Fibroblast of skin of left biceps (primary cell): ENCODE results near the gene PLXNA1.

Experiments
- DNase-seq, 2 experiments: peaks; one replicate each; pipeline ENCODE4 v3.0.0-alpha.2; 2013; ENCODE audit warnings: low read depth in 2 of 2

Gene PLXNA1

GRCh38 chr3:126987596-126987995 is 4.7 kb downstream of the PLXNA1 start:
- no peak for DNase-seq

GRCh38 chr3:126988451-126989021 is 5.6 kb downstream of the PLXNA1 start:
- no peak for DNase-seq

DNA sequence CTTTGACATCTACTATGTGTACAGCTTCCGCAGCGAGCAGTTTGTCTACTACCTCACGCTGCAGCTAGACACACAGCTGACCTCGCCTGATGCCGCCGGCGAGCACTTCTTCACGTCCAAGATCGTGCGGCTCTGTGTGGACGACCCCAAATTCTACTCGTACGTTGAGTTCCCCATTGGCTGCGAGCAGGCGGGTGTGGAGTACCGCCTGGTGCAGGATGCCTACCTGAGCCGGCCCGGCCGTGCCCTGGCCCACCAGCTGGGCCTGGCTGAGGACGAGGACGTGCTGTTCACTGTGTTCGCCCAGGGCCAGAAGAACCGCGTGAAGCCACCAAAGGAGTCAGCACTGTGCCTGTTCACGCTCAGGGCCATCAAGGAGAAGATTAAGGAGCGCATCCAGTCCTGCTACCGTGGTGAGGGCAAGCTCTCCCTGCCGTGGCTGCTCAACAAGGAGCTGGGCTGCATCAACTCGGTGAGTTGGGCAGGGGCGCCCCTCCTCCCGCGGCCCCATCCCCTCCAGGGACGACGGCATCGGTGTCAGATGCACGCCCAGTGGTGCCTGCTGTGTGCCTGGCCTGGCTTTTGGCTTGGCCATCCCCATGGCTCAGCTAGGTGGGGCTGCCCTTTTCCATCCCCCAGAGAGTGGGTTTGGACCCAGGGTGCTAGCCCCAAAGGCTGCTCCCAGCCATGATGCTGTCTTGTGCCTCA is 6.6 kb downstream of the PLXNA1 start:
- DNase-seq = no peak

DNA sequence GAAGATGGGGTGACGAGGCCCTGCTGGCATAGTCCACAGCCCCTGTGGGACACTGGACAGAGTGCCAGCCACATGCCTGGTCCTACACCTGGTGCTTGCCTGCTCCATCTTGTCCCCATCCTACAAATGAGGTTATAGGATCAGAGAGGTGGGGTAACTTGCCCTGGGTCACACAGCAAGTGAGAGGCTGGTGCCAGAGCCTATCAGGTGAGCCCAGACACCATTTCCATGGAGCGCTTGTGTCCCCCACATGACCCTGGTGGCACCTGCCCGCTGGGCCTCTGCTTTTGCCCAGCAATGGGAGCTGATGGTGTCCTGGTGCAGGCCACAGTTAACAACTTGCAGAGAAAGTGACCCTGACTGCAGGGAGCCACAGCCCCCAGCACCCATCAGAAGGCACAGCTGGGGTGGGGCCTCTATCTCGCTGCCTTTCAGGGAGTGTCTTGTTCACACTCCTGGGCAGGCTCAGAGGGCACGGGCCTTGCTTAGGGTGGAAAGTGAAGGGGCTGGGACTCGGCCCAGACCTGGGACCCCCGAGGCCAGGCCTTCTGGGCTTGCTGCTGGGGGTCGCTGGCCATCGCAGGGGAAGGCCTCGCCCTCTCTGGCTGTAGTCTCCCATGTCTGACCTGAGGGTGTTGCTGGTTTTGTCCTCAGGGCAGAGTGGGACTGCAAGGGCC is 7.2 kb downstream of the PLXNA1 start:
- no peak for DNase-seq

GRCh38 chr3:126990890-126991289 is 8.0 kb downstream of the PLXNA1 start:
- DNase-seq = no peak

- DNase-seq = no peak
These were observed 8.7 kb downstream of the PLXNA1 start for GRCh38 chr3:126991366-126992200.

DNA sequence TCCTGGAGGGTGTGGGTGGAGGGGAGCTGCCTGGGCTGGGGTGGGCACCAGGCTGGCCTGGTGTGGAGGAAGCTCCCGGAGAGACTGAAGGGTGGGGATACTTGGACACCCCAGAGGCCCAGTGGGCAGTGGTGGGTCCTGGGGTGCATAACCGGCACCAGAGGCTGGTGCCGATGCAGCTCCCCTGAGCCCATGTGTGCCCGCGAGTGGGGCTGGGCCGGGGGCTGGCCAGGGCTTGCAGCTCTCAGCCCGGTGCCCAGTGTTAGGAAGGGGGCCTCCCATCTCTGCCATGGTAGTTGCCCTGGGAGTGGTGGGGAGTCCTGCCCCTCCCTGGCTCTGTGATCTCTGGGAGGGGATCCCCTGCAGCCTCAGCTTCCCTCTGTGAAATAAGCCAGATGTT is 9.3 kb downstream of the PLXNA1 start:
- DNase-seq = no peak

GRCh38 chr3:126992776-126993175 is 9.9 kb downstream of the PLXNA1 start:
- no peak for DNase-seq

DNA sequence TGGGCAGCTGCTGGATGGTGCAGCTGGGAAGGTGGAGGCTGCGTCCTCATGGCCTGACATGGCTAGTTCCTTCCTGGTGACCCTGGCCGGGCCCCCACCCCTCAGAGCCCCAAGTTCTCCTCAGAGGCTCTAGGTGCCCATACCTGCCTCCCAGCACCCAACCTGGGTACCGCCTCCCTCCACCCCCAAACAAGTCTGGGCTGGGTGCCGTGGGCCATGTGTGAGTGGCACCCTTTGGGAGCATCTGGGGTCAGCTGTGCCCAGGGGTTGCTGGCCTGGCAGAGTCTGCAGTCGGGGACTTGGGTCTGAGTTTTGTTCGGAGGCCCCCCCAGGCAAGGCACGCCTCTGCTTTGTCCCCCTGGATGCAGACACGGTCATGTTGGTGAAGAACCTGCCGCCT is 10.5 kb downstream of the PLXNA1 start:
- no peak for DNase-seq

DNA sequence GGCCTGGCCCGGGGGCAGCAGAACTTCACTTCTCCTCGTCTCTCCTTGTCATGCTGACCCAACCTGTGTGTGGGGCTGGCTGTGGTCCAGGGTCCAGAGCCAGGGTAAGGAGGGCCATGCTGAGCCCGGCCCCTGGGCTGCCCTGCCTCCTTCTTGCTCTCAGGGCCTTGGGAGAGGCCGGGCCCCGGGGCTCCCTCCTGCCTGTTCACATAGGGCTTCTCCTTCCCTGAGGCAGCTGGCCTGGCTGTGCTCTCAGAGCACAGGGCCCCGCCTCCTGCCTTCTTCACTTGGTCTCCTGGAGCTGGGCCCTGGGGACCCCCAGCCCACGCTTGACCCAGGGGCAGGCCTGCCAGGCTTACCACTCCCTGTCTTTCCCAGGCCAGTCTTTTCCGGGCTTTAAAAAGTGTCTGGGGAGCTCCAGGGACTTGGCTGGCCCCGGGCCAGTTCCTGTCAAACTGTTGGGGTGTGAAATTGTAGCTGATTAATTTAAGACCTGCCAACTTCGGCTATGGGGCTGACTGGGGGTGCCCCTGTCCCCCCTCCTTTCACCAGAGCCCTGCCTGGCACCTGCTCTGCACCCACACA is 11.8 kb downstream of the PLXNA1 start:
- no peak for DNase-seq

GRCh38 chr3:126995254-126995780 is 12.4 kb downstream of the PLXNA1 start:
- DNase-seq = no peak

- DNase-seq = no peak
These were observed 13.1 kb downstream of the PLXNA1 start for GRCh38 chr3:126995926-126996512.

DNA sequence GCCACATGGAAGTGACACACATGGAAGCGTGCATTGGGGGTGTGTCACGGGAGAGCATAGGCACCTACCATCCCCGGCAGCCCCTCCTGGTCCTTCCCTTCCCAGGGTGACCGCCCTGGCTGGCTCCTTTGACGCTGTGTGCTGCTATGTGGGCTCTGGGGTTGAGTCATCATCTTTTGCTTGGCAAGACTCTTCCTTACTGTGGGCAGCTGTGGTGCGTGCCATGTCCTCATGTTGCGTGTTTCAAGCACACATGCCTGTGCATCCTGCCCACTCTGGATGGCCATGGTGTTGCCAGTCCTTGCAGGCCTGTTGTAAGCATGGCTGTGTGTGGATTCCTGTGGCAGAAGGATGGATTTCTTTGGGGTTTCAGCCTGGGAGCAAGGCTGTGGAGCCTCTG is 14.0 kb downstream of the PLXNA1 start:
- no peak for DNase-seq

DNA sequence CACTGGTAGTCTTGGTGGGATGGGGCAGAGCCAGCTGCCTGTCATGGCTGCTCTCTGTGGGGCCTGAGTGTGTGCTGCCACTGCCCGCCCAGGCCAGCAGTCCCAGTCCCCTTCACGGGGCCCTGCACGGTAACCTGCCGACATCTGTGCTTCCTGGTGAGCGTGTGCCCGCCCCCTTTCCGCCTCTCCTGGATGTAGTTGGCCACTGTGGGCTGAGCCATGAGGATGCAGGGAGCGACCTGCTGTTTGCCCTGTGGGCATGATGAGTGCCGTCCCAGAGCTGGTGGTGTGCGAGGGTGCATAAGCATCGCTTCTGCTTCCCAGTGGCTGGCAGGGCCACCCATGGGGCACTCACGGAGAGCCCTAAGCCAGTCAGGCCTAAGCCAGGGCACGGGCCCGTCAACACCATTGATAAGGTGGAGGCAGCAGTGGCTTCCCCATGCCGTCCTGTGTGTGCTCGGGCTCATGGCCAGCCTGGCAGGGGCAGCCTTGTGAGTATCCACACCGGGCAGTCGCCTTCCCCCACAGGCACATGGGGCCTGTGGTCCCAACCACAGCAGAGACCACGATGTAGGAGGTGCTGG is 14.6 kb downstream of the PLXNA1 start:
- no peak for DNase-seq

GRCh38 chr3:126998320-126998719 is 15.4 kb downstream of the PLXNA1 start:
- DNase-seq = no peak

- DNase-seq = no peak
These were observed 15.8 kb downstream of the PLXNA1 start for GRCh38 chr3:126998728-126999127.

DNA sequence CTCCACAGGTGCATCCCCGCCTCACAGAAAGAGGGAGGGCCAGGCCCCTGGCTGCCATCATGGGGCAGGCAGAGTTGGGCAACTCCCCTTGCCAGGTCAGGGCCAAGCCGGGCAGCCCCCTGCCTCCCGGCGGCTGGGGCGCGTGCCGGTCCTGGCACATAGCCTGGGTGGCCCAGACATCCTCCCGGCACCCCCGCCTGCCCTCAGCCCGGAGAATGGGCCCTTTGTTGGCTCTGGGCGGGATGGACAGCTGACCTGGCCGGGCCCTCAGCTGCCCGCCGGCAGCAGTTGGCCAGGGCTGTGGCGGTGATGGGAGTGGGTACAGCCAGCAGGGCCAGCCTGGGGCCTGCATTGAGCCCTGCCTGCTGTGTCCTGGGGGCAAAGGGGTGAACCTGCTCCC is 16.5 kb downstream of the PLXNA1 start:
- no peak for DNase-seq

DNA sequence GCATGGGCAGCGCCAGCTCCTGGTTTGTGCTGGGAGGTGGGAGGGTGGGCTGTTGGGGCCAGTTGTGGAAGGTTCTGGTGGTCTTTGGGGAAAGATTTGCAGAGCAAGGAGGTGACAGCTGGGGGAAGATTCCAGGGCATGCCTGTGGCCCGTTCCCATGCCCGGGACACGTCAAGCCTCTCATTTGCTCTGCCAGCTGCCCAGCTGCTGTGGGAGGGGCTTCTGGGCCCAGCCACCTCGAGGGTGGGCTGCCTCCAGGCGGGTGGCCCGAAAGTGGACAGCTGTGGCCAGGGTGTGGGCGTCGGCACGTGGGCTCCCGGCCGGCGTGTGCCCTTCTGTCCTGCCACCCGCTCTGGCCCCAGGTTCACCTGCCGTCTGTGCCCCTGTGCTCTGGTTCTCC is 17.2 kb downstream of the PLXNA1 start:
- DNase-seq = no peak

GRCh38 chr3:127000761-127001160 is 17.8 kb downstream of the PLXNA1 start:
- no peak for DNase-seq

DNA sequence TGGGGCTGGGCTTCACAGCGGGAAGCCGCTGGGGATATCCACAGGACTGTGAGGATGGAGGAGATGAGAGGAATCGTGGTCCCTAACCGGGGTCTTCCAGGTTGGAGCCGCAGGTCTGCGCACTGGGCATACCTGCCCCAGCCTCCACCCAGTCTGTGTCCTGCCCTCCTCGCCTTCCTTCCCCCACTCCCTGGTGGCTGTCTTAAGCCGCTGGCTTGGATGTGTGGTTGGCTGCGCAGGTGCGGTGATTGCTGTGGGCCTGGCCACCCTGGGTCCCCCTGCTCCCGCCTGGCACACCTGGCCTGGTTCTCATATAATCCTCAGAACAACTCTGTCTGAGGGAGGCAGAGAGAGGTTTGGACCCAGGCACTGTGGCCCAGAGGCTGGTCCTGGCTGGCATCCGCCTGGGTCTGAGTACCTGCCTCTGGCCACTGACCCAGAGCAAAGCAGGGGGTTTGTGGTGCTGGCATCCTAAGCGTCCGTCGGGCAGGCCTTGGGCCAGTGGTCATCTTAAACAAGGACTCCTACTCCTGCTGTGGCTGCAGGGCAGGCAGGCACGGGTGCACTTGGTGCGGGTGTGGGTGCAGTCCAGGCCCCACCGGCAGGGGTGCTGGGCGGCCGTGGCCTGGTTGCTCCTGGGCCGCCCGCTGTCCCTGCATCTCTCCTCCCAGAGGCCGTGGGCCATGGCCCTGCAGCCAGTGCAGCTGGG is 18.7 kb downstream of the PLXNA1 start:
- DNase-seq = no peak
